Heart right ventricle (tissue), 16 donors: Measurements from ENCODE around the gene EMP3. TPM values are rescaled to one million over a fixed set of nuclear protein-coding genes. Genes with fewer than 3 reads are reported as not detected.
"Not testable (repeated sequence)": the region's sequence is repeated elsewhere in the genome, so short reads cannot be mapped to it uniquely, and the experiment has no call there.

Source experiments
- ATAC-seq, 8 donors: fragments of 200-7000 bp; cut with Tn5 transposase; one replicate each; pipeline ENCODE4 v1.9.1; 2020; ENCODE audit warnings: mild to moderate bottlenecking in 8 of 8, moderate library complexity in 8 of 8, moderate number of reproducible peaks in 1 of 8
- DNase-seq, 2 donors: peaks; one replicate each; pipeline ENCODE4 v3.0.0-alpha.2; 2020
- H3K27ac ChIP-seq, 10 donors: fragments of 200-600 bp; sonication (generic) in 2 of 10; one replicate each; pipeline versions ENCODE4 v1.5.0 to v1.8.0; 2020 to 2022; ENCODE audit warnings: mild to moderate bottlenecking in 3 of 10
- H3K27me3 ChIP-seq, 7 donors: fragments of 200-600 bp; one replicate each; pipeline ENCODE4 v1.8.0; 2021 to 2022; ENCODE audit warnings: mild to moderate bottlenecking in 2 of 7
- H3K36me3 ChIP-seq, 9 donors: fragments of 200-600 bp; sonication (generic) in 1 of 9; one replicate each; pipeline versions ENCODE4 v1.5.0 to v1.8.0; 2020 to 2022; ENCODE audit warnings: mild to moderate bottlenecking in 2 of 9
- H3K4me1 ChIP-seq, 9 donors: fragments of 200-600 bp; sonication (generic) in 1 of 9; one replicate each; pipeline versions ENCODE4 v1.5.0 to v1.8.0; 2020 to 2022; ENCODE audit warnings: mild to moderate bottlenecking in 4 of 9
- H3K4me3 ChIP-seq, 10 donors: fragments of 200-600 bp; sonication (generic) in 2 of 10; one replicate each; pipeline versions ENCODE4 v1.5.0 to v1.8.0; 2020 to 2022; ENCODE audit warnings: mild to moderate bottlenecking in 7 of 10, moderate library complexity in 2 of 10
- H3K9me3 ChIP-seq, 11 donors: fragments of 200-600 bp in 10 of 11; sonication (generic) in 2 of 11; one replicate each; pipeline versions ENCODE4 v1.5.0 to v1.8.0; 2013 to 2022; ENCODE audit warnings: mild to moderate bottlenecking in 2 of 11, control low read depth in 1 of 11, moderate library complexity in 1 of 11
- CTCF ChIP-seq, 9 donors: fragments of 200-600 bp; sonication (generic) in 2 of 9; IDR thresholded peaks; one replicate each; pipeline versions ENCODE4 v1.5.0 to v1.8.0; 2021 to 2022; ENCODE audit warnings: antibody characterized with exemption in 9 of 9, mild to moderate bottlenecking in 5 of 9, moderate library complexity in 1 of 9
- WGBS, 2 donors: extraction: QIAGEN DNeasy Blood & Tissue Kit; methylation state at CpG; one replicate each; pipeline ENCODE4 v1.1.7; 2013; ENCODE audit warnings: inconsistent platforms in 1 of 2; 5-methylcytosine and 5-hydroxymethylcytosine counted together
- intact Hi-C, 10 donors: fragments of 100-400 bp; cut with DNase I; formaldehyde crosslinking; loops; one replicate each; pipeline versions ENCODE4 v1.11.1 to v1.14.2; 2022
- polyA plus RNA-seq, 2 donors: library from polyadenylated mRNA; stranded (reverse); fragments of 200-250 nt; gene quantifications; one replicate each; pipeline ENCODE4 v1.2.3, GENCODE V29; 2013
- total RNA-seq, 10 donors: library from RNA; stranded (reverse); fragmentation: NEBNext Ultra II Directional in 3 of 10; extraction: Animal tissue kit (Norgen Biotek cat#: 25700) in 3 of 10; gene quantifications; one replicate each; pipeline versions ENCODE4 v1.2.1 to v1.2.4, GENCODE V29; 2021 to 2023
- donor health status: Arrhythmogenic right ventricular cardiomyopathy.
- donor health status: ischemic (EF 13 %, LVEDD 7.1; RV severe dilation, severe dysfunction).
- donor health status: healthy with polysubstance abuse.
- donor health status: DM: no; HTN: yes; CAD: no.
- donor health status: DM: no; HTN: no; CAD: no.
- donor health status: ischemic (EF 25% LVEDD 6.9; RV normal size, moderate dysfunction).
- donor health status: ischemic (EF 25% LVEDD 5.7; RV mildly dilated, moderate dysfunction).
- donor health status: healthy.
- donor health status: DM: yes; HTN: yes; CAD: no.
- donor health status: Ischemic cardiomyopathy.
- donor health status: ischemic (EF 35%, LVEDD 5.7; RV mildly dilated, moderate dysfunction).
- donor health status: nonischemic (EF 11% LVEDD 7.7; RV severe dilation, severe dysfunction).
- donor health status: DM: yes; HTN: yes; CAD: no.
- donor health status: PGD.
- donor health status: ischemic (EF 29% LVEDD 5.4; RV normal size, mild dysfunction).
- donor health status: nonischemic (EF 23%, LVEDD 6.1; RV moderate dilation, normal function).

EMP3 gene
- total and polyA plus RNA-seq, 12 donors = 18.8 to 124 (median 38.5) TPM

- no peaks in the 10 kb centered on the region for H3K9me3 ChIP-seq
- H3K36me3 ChIP-seq = no peaks in the 10 kb centered on the region
- ATAC-seq (no peak), DNase-seq (no peak)
- no peak overlapping the region for H3K4me3 ChIP-seq
- no peaks in the 10 kb centered on the region for H3K27me3 ChIP-seq
- 69 to 72% methylated on average over 4 of the region's 4 CpGs for WGBS, 2 donors
- H3K4me1 ChIP-seq = no peaks in the 10 kb centered on the region
- no peak overlapping the region for H3K27ac ChIP-seq
- TF ChIP-seq CTCF (IDR thresholded peaks at IDR 0.05) = no peak
- intact Hi-C loops = no loop called here
These were observed 45.6 kb downstream of the EMP3 start for GRCh38 chr19:48370955-48371354.

- H3K36me3 ChIP-seq = no peaks in the 10 kb centered on the region
- WGBS, 2 donors = 66 to 74% methylated on average over 7 of the region's 7 CpGs
- TF ChIP-seq CTCF (IDR thresholded peaks at IDR 0.05) = no peak
- H3K27me3 ChIP-seq = no peaks in the 10 kb centered on the region
- ATAC-seq (no peak), DNase-seq (no peak)
- no peak overlapping the region for H3K27ac ChIP-seq
- H3K4me3 ChIP-seq = no peak overlapping the region
- H3K4me1 ChIP-seq = no peaks in the 10 kb centered on the region
- no peaks in the 10 kb centered on the region for H3K9me3 ChIP-seq
- intact Hi-C loops = no loop called here
These were observed 46.0 kb downstream of the EMP3 start for GRCh38 chr19:48371367-48371766.

GRCh38 chr19:48371771-48372170, 46.4 kb downstream of the EMP3 start:
- WGBS, 2 donors = 98% methylated on average over 5 of the region's 5 CpGs
- H3K36me3 ChIP-seq, H3K9me3 ChIP-seq, H3K4me1 ChIP-seq, ATAC-seq, H3K27me3 ChIP-seq, H3K4me3 ChIP-seq, DNase-seq, intact Hi-C loops, H3K27ac ChIP-seq: not testable (repeated sequence)

GRCh38 chr19:48372904-48373303, 47.6 kb downstream of the EMP3 start:
- no peak for TF ChIP-seq CTCF (IDR thresholded peaks at IDR 0.05)
- 59 to 66% methylated on average over 4 of the region's 4 CpGs for WGBS, 2 donors
- no peak for DNase-seq
- no peak for ATAC-seq
- H3K36me3 ChIP-seq = no peaks in the 10 kb centered on the region
- no peak overlapping the region for H3K27ac ChIP-seq
- H3K27me3 ChIP-seq = no peaks in the 10 kb centered on the region
- no peak overlapping the region for H3K4me3 ChIP-seq
- intact Hi-C loops = no loop called here
- no peaks in the 10 kb centered on the region for H3K9me3 ChIP-seq
- H3K4me1 ChIP-seq = no peaks in the 10 kb centered on the region

GRCh38 chr19:48373567-48373966, 48.2 kb downstream of the EMP3 start:
- no peaks in the 10 kb centered on the region for H3K27me3 ChIP-seq
- DNase-seq (no peak), ATAC-seq (no peak)
- no peaks in the 10 kb centered on the region for H3K9me3 ChIP-seq
- H3K27ac ChIP-seq = no peak overlapping the region
- H3K4me1 ChIP-seq = no peaks in the 10 kb centered on the region
- H3K4me3 ChIP-seq = no peak overlapping the region
- 84 to 85% methylated on average over 11 of the region's 11 CpGs for WGBS, 2 donors
- H3K36me3 ChIP-seq = no peaks in the 10 kb centered on the region
- TF ChIP-seq CTCF (IDR thresholded peaks at IDR 0.05) = no peak
- intact Hi-C loops = no loop called here
